Neuronal stem cell (in vitro differentiated cells): ENCODE results near the gene YEATS2.

ENCODE experiments used
- DNase-seq: peaks from one replicate; pipeline ENCODE4 v3.0.0-alpha.2; 2013; ENCODE audit warnings: low spot score
- H2AFZ ChIP-seq: one replicate; pipeline ENCODE4 v1.6.1; 2013; ENCODE audit warnings: mild to moderate bottlenecking, low read length, inconsistent platforms
- H2AK5ac ChIP-seq: 2 replicates; pipeline ENCODE4 v1.6.1; 2013; ENCODE audit warnings: low read depth, mild to moderate bottlenecking, inconsistent platforms, low read length, moderate library complexity, mixed read lengths
- H2BK120ac ChIP-seq: 2 replicates; pipeline ENCODE4 v1.6.1; 2013; ENCODE audit warnings: low read depth, mild to moderate bottlenecking, inconsistent platforms, low read length, moderate library complexity, mixed read lengths
- H2BK12ac ChIP-seq: one replicate; pipeline ENCODE4 v1.6.1; 2013; ENCODE audit warnings: low read length, inconsistent platforms
- H2BK15ac ChIP-seq: 2 replicates; pipeline ENCODE4 v1.6.1; 2013; ENCODE audit warnings: mild to moderate bottlenecking, low read length, inconsistent platforms, mixed read lengths
- H2BK5ac ChIP-seq: one replicate; pipeline ENCODE4 v1.6.1; 2013; ENCODE audit warnings: inconsistent platforms, mild to moderate bottlenecking, low read length, moderate library complexity
- H3K14ac ChIP-seq: one replicate; pipeline ENCODE4 v1.6.1; 2013; ENCODE audit warnings: low read length, inconsistent platforms
- H3K18ac ChIP-seq: 2 replicates; pipeline ENCODE4 v1.6.1; 2013; ENCODE audit warnings: low read length, inconsistent platforms
- H3K23ac ChIP-seq: 2 replicates; pipeline ENCODE4 v1.6.1; 2013; ENCODE audit warnings: low read depth, mild to moderate bottlenecking, mixed read lengths, low read length, inconsistent platforms; ENCODE audit not compliant: poor library complexity
- H3K27ac ChIP-seq: replicated peaks from 3 replicates; pipeline ENCODE4 v1.5.1; 2013; ENCODE audit warnings: low read length, inconsistent platforms
- H3K27me3 ChIP-seq, 3 experiments: 2 replicates each; pipeline ENCODE4 v1.6.1; 2013; ENCODE audit warnings: low read length in 3 of 3, mild to moderate bottlenecking in 2 of 3, inconsistent platforms in 1 of 3, low read depth in 1 of 3, mixed read lengths in 1 of 3, moderate library complexity in 1 of 3; ENCODE audit not compliant: control insufficient read depth in 3 of 3, insufficient read depth in 3 of 3
- H3K36me3 ChIP-seq, 2 donors: replicated peaks in 1 of 2; 2 replicates each; pipeline ENCODE4 v1.6.1; 2013; ENCODE audit warnings: low read length in 2 of 2; ENCODE audit not compliant: control insufficient read depth in 2 of 2, insufficient read depth in 2 of 2
- H3K4ac ChIP-seq: 2 replicates; pipeline ENCODE4 v1.6.1; 2013; ENCODE audit warnings: inconsistent platforms, mild to moderate bottlenecking, low read length, moderate library complexity
- H3K4me1 ChIP-seq, 2 donors: 1 replicate in 1 of 2; 2 replicates in 1 of 2; pipeline ENCODE4 v1.6.1; 2013; ENCODE audit warnings: low read length in 2 of 2, low read depth in 1 of 2; ENCODE audit not compliant: control insufficient read depth in 2 of 2, insufficient read depth in 1 of 2
- H3K4me2 ChIP-seq: one replicate; pipeline ENCODE4 v1.6.1; 2013; ENCODE audit warnings: mild to moderate bottlenecking, low read length, inconsistent platforms; ENCODE audit not compliant: insufficient read depth, poor library complexity, severe bottlenecking
- H3K4me3 ChIP-seq, 2 donors: 2 replicates each; pipeline ENCODE4 v1.5.1; 2013; ENCODE audit warnings: low read length in 2 of 2, mild to moderate bottlenecking in 2 of 2, inconsistent platforms in 1 of 2, moderate library complexity in 1 of 2
- H3K79me1 ChIP-seq: one replicate; pipeline ENCODE4 v1.6.1; 2013; ENCODE audit warnings: low read depth, mild to moderate bottlenecking, inconsistent platforms, low read length, moderate library complexity
- H3K9ac ChIP-seq: one replicate; pipeline ENCODE4 v1.6.1; 2013; ENCODE audit warnings: mild to moderate bottlenecking, low read depth, low read length, inconsistent platforms; ENCODE audit not compliant: poor library complexity
- H3K9me3 ChIP-seq, 2 donors: replicated peaks in 1 of 2; 2 replicates each; pipeline versions ENCODE3 to v1.6.1; 2013; ENCODE audit warnings: low read length in 2 of 2, mild to moderate bottlenecking in 2 of 2, inconsistent platforms in 1 of 2, low read depth in 1 of 2, mixed read lengths in 1 of 2, moderate library complexity in 1 of 2; ENCODE audit not compliant: control insufficient read depth in 2 of 2, insufficient read depth in 1 of 2
- H4K8ac ChIP-seq: one replicate; pipeline ENCODE4 v1.6.1; 2013; ENCODE audit warnings: low read depth, mild to moderate bottlenecking, inconsistent platforms, low read length, moderate library complexity
- H4K91ac ChIP-seq: one replicate; pipeline ENCODE4 v1.6.1; 2013; ENCODE audit warnings: low read length, low read depth, mild to moderate bottlenecking, inconsistent platforms; ENCODE audit not compliant: poor library complexity
- WGBS, 2 donors: extraction: QIAGEN DNeasy Blood & Tissue Kit; methylation state at CpG; one replicate each; pipeline ENCODE4 v1.1.7; 2013; ENCODE audit warnings: missing lambda C conversion rate in 2 of 2, mixed read lengths in 1 of 2; ENCODE audit not compliant: insufficient read length in 2 of 2, insufficient replicate concordance in 1 of 2; ENCODE audit errors: extremely low coverage in 2 of 2; 5-methylcytosine and 5-hydroxymethylcytosine counted together

YEATS2 gene

DNA sequence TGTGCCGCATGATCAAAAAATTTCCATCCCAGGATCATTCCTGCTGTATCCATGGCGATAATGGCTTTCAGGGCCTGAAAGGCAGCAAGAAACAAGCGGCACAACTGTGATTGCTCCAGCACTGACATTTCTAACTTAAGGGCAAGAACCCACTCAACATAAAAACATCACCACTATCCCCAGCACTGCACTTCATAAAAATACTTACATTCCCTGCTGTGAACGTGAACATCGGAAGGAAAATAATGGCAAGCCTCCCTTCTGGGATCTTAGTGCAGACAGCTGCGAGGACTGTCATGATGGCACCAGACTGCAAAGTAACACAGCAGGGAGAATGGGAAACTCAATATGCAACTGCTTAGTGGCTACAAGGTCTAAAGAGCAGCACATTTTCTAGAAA, 135.9 kb downstream of the YEATS2 start:
- no peak overlapping the region for H2BK120ac ChIP-seq
- H3K27ac ChIP-seq, result no peak overlapping the region
- DNase-seq, result no peak
- H3K4me1 ChIP-seq, result peaks cover 0 to 11% of the 10 kb centered on the region in 2 donors
- no peak overlapping the region for H2BK5ac ChIP-seq
- no peaks in the 10 kb centered on the region for H3K27me3 ChIP-seq
- H3K36me3 ChIP-seq, result peaks cover 13 to 69% of the 10 kb centered on the region in 2 donors
- no peak overlapping the region for H2BK15ac ChIP-seq
- H4K91ac ChIP-seq, result no peak overlapping the region
- WGBS, 2 donors, result no CpG with 5 or more reads among the region's 6 CpGs
- no peak overlapping the region for H3K4ac ChIP-seq
- no peak overlapping the region for H2BK12ac ChIP-seq
- H3K4me3 ChIP-seq, result no peak overlapping the region
- H4K8ac ChIP-seq, result no peak overlapping the region
- no peak overlapping the region for H3K18ac ChIP-seq
- no peak overlapping the region for H3K23ac ChIP-seq
- no peak overlapping the region for H2AK5ac ChIP-seq
- no peaks in the 10 kb centered on the region for H3K79me1 ChIP-seq
- H2AFZ ChIP-seq, result no peak overlapping the region
- H3K14ac ChIP-seq, result no peak overlapping the region
- H3K9ac ChIP-seq, result no peak overlapping the region
- no peaks in the 10 kb centered on the region for H3K9me3 ChIP-seq
- H3K4me2 ChIP-seq, result no peak overlapping the region

DNA sequence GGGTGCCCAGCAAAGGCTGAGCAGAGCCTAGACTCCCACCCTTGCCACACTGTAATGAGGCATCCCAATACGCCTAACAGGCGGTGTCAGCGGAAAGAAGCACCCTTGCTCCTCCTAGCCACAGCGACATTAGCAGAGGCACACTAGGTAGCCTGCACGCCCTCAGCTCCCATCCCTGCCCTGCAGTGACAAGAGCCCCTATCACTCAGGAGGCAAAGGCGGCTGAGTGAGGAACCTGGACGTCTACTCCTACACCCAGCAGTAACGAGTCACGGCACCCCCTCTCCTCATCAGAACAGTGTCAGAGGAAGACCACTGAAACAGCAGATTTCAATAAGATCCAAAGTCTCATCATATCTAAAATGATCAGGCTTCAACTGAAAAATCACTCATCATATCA, 139.8 kb downstream of the YEATS2 start:
- H3K27me3 ChIP-seq, result no peaks in the 10 kb centered on the region
- WGBS, 2 donors, result no CpG with 5 or more reads among the region's 9 CpGs

DNA sequence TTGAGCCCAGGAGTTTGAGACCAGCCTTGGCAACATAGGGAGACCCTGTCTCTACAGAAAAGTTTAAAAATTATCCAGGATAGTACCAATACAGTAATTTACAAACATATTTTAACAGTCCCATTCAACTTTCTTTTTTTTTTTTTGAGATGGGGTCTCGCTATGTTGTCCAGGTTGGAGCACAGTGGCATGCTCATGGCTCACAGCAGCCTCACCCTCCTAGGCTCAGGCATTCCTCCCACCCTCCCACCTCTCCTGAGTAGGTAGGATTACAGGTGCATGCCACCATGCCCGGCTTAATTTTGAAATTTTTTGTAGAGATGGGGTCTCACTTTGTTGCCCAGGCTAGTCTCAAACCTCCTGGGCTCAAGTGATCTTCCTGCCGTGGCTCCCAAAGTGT, 140.3 kb downstream of the YEATS2 start:
- Histone ChIP-seq H2AFZ (no peak overlapping the region), H2BK12ac (no peak overlapping the region), H3K4me2 (no peak overlapping the region), H2AK5ac (no peak overlapping the region), H3K4me3 (no peak overlapping the region), H3K27ac (no peak overlapping the region), H2BK5ac (no peak overlapping the region), H3K9ac (no peak overlapping the region), H3K9me3 (no peaks in the 10 kb centered on the region), H3K23ac (no peak overlapping the region), H4K8ac (no peak overlapping the region), H3K4ac (no peak overlapping the region), H4K91ac (no peak overlapping the region), H3K14ac (no peak overlapping the region), H3K79me1 (no peaks in the 10 kb centered on the region), H2BK120ac (no peak overlapping the region), H2BK15ac (no peak overlapping the region), H3K4me1 (peaks cover 0 to 10% of the 10 kb centered on the region in 2 donors), H3K27me3 (no peaks in the 10 kb centered on the region), H3K36me3 (peaks cover 16 to 76% of the 10 kb centered on the region in 2 donors), H3K18ac (no peak overlapping the region)
- no CpG with 5 or more reads among the region's 3 CpGs for WGBS, 2 donors
- DNase-seq, result no peak

More for the DNA sequence above, 139.8 kb downstream of the YEATS2 start:
- no peak overlapping the region for H4K91ac ChIP-seq
- H3K23ac ChIP-seq, result no peak overlapping the region
- H2BK120ac ChIP-seq, result no peak overlapping the region
- no peak overlapping the region for H3K9ac ChIP-seq
- H3K27ac ChIP-seq, result no peak overlapping the region
- no peak overlapping the region for H3K18ac ChIP-seq
- no peak for DNase-seq
- no peak overlapping the region for H2BK15ac ChIP-seq
- no peak overlapping the region for H4K8ac ChIP-seq
- no peak overlapping the region for H2AFZ ChIP-seq
- no peak overlapping the region for H3K4me2 ChIP-seq
- H3K14ac ChIP-seq, result no peak overlapping the region
- H3K4me1 ChIP-seq, result peaks cover 0 to 11% of the 10 kb centered on the region in 2 donors
- H3K79me1 ChIP-seq, result no peaks in the 10 kb centered on the region
- H3K9me3 ChIP-seq, result no peaks in the 10 kb centered on the region
- no peak overlapping the region for H2AK5ac ChIP-seq
- H3K36me3 ChIP-seq, result peaks cover 20 to 77% of the 10 kb centered on the region in 2 donors
- no peak overlapping the region for H3K4ac ChIP-seq
- H2BK12ac ChIP-seq, result no peak overlapping the region
- H3K4me3 ChIP-seq, result no peak overlapping the region
- H2BK5ac ChIP-seq, result no peak overlapping the region

DNA sequence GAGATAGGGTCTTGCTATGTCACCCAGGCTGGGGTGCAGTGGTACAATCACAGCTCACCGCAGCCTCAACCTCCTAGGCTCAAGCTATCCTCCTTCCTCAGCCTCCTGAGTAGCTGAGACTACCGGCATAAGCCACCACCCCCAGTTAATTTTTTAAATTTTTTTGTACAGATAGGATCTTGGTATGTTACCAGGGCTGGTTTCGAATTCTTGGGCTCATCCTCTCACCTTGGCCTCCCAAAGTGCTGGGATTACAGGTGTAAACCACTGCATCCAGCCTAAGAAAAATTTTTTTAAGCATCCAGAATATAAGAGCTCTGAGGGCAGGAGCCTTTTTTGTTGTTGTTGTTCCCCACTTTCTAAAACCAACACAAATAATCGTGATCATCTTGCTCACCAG, 142.2 kb downstream of the YEATS2 start:
- Histone ChIP-seq H3K4me2 (no peak overlapping the region), H2BK5ac (no peak overlapping the region), H3K27me3 (no peaks in the 10 kb centered on the region), H3K4ac (no peak overlapping the region), H4K8ac (no peak overlapping the region), H3K36me3 (peaks cover 13 to 77% of the 10 kb centered on the region in 2 donors), H2AFZ (no peak overlapping the region), H3K23ac (no peak overlapping the region), H3K27ac (no peak overlapping the region), H2BK15ac (no peak overlapping the region), H3K14ac (no peak overlapping the region), H2BK120ac (no peak overlapping the region), H2BK12ac (no peak overlapping the region), H3K79me1 (no peaks in the 10 kb centered on the region), H3K4me1 (no peaks in the 10 kb centered on the region), H3K4me3 (no peak overlapping the region), H3K9ac (no peak overlapping the region), H3K18ac (no peak overlapping the region), H2AK5ac (no peak overlapping the region), H3K9me3 (no peaks in the 10 kb centered on the region), H4K91ac (no peak overlapping the region)
- no peak for DNase-seq
- WGBS, 2 donors, result no CpG with 5 or more reads among the region's 4 CpGs
